ENCODE measurements around the gene CCNG1.
A peak's percentile ranks its signal among the peaks of the same experiment; 100 is the strongest.
"Not testable (repeated sequence)": the region's sequence is repeated elsewhere in the genome, so short reads cannot be mapped to it uniquely, and the experiment has no call there.

Gene CCNG1

DNA sequence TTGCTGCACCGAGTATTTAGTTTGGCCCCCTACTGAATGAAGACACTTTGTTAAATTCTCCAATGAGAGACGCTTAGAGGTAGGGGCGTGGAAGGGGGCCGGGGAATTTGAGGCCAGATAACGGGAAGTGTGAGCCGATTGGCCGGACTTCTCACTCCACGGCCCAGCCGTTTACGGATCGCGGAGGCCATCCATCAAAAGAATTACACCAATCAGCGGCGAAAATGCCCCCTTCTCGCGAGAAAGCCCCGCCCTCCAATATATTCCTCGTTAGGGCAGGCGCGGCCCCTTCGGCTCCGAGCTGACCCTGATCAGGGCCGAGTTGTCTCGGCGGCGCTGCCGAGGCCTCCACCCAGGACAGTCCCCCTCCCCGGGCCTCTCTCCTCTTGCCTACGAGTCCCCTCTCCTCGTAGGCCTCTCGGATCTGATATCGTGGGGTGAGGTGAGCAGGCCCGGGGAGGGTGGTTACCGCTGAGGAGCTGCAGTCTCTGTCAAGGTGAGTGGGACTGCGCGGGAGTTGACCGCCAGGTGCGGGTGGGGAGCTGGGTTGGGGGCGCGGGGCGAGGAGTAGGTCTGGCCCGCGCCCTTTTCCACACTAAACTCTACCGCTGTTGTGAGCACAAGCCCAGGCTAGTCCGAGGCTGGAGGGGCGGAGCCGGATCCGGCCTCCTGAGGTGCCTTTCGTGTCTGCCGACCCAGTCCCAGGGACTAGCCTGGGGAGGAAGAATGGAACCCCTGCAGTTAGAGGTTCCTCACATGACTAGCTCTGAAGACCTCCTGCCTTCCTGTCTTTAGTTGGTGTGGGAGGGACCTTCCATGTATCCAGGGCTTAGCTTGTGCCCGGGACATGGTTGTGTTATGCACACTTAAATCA lies at the start of gene CCNG1:
TSS of gene CCNG1 (plus strand) at position 287 of the 874 bp plus-strand sequence. CDS start 1,662 bp downstream, outside the sequence.
- peak; percentile 76 for DNase-seq

DNA sequence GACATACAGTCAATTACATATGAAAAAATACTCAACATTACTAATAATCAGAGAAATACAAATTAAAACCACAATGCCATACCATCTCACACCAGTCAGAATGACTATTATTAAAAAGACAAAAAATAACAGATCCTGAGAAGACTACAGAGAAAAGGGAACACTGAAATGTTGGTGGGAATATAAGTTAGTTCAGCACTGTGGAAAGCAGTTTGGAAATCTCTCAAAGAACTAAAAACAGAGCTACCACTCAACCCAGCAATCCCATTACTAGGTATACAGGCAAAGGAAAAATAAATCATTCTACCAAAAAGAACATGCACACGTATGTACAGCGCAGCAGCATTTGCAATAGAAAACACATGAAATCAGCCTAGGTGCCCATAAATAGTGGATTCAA lies 41.6 kb upstream of the CCNG1 start:
- no peak for DNase-seq

DNA sequence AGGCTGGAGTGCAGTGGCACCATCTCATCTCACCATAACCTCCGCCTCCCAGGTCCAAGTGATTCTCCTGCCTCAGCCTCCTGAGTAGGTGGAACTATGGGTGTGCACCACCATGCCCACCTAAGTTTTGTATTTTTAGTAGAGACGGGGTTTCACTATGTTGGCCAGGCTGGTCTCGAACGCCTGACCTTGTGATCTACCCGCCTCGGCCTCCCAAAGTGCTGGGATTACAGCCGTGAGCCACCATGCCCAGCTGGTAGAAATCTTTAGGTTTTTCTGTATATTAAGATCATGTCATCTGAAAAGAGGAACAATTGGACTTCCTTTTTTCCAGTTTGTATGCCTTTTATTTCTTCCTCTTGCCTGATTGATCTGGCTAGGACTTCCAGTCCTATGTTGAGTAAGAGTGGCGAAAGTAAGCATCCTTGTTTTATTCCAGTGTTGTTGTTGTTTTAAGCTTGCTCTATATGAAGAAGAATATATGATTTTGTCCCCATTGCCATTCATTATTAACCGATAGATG lies 40.5 kb upstream of the CCNG1 start:
- DNase-seq: not testable (repeated sequence)

- no peak for DNase-seq
Measured at GRCh38 chr5:163397354-163397753, 40.0 kb upstream of the CCNG1 start.

GRCh38 chr5:163399923-163400322 lies 37.5 kb upstream of the CCNG1 start:
- no peak for DNase-seq

GRCh38 chr5:163401271-163401670 lies 36.1 kb upstream of the CCNG1 start:
- no peak for DNase-seq

DNA sequence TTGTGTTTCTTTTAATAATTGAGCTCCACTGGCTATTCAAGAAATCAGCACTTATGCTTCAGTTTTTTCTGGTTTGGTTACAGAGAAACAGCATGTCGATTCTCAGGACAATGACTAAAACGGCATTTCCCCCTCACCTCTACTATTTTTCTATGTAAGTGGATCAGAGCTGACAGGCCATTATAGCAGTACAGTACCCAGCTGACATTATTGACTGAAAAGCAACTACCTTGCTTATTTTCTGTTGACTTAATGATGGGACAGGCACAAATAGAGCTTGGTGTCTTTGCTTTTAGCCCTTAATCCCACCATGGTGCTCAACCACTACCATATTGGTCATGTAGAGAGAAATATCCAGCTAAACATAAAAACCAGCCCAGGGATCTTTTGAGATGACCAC lies 35.4 kb upstream of the CCNG1 start:
- DNase-seq: no peak

GRCh38 chr5:163404364-163405173 lies 32.8 kb upstream of the CCNG1 start:
- DNase-seq: no peak

GRCh38 chr5:163407034-163407655 lies 30.2 kb upstream of the CCNG1 start:
- DNase-seq: no peak

DNA sequence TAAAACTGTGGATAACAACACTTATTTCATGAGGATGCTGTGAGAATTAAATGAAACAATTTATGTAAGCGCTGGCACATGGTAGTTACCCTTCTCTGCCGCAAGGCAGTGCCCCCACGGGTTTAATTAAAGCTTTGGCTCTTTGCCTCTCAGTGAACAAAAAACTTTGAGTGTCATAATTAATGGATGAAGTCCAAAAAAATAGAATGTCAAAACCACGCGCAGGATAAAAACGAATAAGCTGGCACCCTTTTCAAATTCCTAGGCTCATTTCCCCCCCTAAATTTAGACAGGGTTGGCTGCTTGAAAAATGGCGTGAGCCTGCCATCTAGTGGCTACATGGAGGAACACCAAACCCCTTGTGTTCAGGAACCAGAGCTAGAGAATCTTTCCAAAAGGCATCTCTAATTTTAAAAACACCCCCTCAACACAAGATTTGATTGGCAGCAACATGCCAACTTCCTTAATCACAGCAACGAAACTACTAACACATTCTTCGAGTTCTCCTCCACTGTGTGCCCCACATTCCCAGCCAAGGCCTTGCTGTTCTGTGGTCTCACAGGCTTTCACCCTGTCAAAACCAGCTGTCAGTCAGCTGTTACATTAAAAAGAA lies 29.0 kb upstream of the CCNG1 start:
- peak; percentile 5 for DNase-seq

GRCh38 chr5:163409384-163409783 lies 28.0 kb upstream of the CCNG1 start:
- DNase-seq: no peak

DNA sequence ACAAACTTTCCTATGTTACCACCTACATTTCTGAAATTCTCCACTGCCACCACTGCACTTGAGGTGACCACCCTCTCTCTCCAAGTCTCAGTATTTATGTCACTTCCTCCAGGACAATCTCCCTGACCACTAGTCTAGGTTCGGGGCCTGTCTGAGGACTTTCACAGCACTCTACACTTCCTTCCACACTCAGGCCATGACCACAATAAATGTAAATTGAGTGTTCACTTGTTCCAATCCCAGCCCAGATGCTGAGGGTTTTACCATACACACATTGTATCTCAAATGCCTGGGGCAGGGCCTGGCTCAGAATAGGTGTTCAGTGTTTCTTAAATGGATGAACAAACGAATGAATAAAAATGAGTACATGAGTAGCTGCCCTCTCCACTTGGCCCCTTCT lies 26.9 kb upstream of the CCNG1 start:
- no peak for DNase-seq

GRCh38 chr5:163415673-163416072 lies 21.7 kb upstream of the CCNG1 start:
- DNase-seq: not testable (repeated sequence)

DNA sequence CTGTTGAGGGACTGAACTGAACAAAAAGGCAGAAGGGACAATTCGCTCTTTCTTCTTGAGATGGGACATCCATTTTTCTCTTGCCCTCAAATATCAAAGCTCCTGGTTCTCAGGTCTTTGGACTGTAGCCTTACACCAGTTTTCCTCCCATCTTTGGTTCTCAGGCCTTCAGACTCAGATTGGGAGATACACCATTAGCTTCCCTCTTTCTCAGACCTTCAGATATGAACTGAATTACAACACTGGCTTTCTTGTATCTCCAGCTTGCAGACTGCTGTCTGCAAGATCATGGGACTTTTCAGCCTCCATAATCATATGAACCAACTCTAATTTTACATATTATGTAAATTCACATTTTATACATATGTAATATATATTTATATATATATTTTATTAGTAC lies 12.6 kb upstream of the CCNG1 start:
- no peak for DNase-seq

DNA sequence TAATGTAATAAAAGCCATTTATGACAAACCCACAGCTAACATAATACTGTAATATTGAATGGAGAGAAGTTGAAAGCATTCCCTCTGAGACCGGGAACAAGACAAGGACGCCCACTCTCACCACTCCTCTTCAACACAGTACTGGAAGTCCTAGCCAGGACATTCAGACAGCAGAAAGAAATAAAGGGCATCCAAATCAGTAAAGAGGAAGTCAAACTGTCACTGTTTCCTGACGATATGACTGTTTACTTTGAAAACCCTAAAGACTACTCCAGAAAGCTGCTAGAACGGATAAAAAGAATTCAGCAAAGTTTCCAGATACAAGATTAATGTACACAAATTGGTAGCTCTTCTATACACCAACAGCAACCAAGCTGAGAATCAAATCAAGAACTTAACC lies 11.3 kb upstream of the CCNG1 start:
- DNase-seq: not testable (repeated sequence)

DNA sequence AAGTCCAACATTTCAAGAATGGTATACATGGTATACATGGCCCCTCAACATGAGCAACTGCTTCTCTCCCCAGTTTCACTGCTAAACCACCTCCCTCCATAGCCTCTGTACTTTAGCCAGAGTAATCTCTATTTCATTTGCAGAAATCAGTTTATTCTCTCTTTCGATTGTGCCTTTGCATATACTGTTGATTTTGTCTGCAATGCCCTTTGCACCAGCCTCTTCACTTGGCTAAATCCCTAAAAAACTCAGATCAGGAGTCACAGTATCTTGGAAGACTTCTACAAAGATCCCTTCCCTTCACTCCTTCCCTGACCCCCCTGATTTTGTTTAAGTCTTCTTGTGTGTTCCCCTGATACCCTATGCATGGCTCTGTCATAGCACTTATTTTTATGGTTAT lies 4.9 kb upstream of the CCNG1 start:
- no peak for DNase-seq

DNA sequence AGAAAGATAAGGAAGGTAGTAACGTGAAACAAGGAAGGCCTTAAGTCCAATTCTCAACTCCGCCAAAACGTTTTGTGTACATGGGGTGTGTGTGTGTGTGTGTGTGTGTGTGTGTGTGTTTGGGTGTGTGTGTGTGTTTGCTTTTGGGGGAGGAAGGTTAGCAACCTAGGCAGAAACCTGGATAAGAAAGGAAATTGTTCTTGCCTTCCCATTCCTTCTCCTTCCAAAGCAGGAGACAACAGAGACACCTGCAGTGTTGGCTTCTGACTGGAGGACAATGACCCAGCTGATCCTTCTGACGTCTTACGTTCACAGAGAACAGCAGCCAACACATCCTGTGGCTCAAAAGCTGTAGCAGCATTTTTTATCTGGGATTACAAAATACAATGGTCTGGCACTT lies 4.1 kb upstream of the CCNG1 start:
- DNase-seq: no peak

DNA sequence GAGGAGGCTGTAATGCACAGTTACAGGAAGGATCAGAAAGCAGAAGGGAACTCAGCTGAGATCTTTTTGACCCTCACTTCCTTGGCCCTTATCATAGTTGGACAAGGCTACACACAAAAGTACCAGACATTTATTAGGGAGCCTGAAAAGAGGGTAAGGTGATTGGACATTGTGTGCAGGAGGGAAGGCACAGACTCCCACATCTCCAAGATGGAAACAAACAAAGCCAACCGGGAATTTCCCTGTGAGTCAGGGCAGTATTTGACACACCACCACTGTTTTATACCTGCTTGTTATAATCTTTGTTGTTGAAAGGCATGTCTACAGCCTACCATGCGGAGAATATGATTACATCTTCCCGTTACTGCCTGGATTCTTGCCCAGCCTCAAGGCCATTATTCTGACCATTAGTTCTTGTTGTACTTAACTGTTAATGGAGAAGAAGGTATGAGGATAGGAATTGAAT lies 3.0 kb upstream of the CCNG1 start:
- no peak for DNase-seq

DNA sequence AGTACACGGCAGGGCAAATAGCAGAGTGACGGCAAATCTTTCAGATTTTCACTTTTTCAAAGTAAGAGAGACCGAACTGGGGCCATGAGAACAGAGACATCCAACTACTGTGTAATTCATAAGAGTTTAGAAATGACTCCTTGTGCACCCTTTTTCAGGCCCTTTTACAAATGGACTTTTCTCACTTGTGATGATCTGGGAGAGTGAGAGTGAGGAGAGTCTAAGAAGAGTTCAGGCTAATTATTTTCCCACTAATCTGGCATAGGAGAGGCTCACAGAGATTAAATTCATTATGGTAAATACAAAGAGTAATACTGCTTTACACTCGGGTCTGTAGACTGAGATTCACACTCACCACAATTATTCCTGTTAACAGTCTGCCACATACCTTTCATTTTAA lies 880 bp upstream of the CCNG1 start:
- DNase-seq: no peak

- DNase-seq: no peak
Measured at GRCh38 chr5:163437011-163437308, 435 bp upstream of the CCNG1 start.

- no peak for DNase-seq
Measured at GRCh38 chr5:163439092-163439425, 1.7 kb downstream of the CCNG1 start.

DNA sequence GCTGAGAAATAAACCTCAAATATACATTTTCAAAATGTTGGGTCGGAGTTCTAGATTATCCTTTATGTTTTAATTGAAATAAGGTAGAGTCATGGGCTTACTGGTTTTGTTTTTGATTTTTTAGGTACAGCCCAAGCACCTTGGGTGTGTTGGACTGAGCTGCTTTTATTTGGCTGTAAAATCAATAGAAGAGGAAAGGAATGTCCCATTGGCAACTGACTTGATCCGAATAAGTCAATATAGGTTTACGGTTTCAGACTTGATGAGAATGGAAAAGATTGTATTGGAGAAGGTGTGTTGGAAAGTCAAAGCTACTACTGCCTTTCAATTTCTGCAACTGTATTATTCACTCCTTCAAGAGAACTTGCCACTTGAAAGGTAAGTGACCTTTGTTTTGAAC lies 3.6 kb downstream of the CCNG1 start:
- no peak for DNase-seq

GRCh38 chr5:163444526-163444925 lies 7.1 kb downstream of the CCNG1 start:
- no peak for DNase-seq

Measured in NCI-H526 treated with DMSO at 0.1 percent for 48 hours (cell line).